GM18505 (cell line): ENCODE measurements around the gene STARD7.

Experiments
- ATAC-seq: cut with Tn5 transposase; IDR thresholded peaks from one replicate; pipeline ENCODE4 v1.9.1; 2021; ENCODE audit not compliant: unreplicated experiment
- POLR2A ChIP-seq: IDR thresholded peaks from 4 replicates; pipeline ENCODE4 v1.6.1; 2011; ENCODE audit warnings: borderline replicate concordance; ENCODE audit not compliant: insufficient read depth, insufficient read length; ENCODE audit errors: extremely low read depth

Gene STARD7

GRCh38 chr2:96156926-96157648, 51.5 kb downstream of the STARD7 start:
- ATAC-seq, result no peak
- TF ChIP-seq POLR2A, result no peak

DNA sequence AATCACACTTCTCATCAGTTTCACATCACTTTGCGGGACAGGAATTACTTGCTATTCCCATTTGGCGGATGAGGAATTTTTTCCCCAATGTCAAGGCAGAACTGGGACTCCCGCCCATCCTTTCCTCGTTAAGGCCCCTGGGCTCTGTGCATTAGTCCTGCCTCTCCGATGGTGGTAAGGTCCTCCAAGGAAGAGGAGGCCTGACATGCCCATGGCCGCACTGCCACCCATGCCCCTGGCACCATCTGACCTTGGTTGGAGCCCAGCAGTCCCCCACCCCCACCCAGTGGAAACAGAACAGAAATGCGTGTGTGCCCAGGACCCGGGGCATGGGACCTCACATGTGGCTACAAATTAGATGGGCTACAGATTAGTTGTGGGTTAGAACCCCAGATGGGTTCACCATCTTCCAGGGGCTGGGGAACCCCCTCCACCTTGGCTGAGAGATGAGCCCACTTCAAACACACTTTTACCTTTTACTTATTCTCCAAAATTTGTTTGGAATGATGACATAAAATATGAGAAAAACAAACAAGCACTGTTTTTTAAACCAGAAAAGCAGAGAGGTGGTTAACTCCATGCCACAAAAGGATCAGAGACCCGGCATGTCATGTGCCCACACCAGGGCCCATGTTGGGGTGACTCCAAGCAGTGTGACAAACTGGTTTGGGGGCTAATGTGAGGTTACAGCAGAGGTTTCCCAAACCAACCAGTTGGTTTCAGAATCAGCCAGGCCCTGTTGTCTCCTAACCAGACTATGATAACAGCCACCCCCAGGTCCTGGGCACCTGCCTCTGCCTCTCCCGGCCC, 52.4 kb downstream of the STARD7 start:
- ATAC-seq, result no peak
- no peak for TF ChIP-seq POLR2A

DNA sequence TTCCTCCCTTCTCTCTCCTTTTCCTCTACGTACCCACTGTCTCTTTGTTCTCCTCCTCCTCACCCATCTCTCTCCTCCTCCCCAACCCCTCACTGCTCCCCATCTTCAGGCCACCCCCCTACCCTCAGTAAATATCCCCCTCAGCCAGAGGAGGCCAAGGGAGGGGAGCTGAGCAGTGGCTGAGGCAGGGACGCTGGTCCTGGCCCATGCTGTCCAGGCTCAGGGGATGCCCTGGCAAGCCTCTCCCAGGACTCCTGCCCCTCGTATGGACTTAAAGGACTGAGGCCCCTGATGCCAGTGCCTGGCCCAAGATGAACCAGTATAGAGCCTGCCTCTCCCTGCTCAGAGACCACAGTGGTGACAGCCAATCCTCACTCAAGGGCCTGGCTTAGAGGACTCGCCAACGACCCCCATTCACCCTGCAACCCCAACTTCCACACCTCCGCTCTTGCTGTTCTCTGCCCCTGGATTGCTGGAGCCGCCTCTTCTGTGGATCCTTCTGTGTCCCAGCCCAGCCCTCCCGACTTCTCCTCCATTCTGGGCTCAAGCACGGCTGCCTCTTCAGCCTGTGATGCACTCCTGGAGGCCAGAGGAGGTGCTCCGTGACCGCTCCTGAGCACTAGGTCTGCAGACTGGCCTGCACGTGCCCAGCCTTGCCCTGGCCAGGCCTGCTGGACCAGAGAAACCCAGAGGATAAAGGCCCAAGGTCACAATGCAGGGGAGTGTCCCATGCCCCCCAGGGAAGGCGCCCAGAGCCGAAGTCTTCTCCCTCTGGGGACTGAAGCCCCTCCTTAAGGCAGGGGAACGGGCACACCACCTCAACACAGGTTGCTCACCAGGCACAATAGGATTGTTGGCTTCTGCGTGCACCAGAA, 53.9 kb downstream of the STARD7 start:
- no peak for TF ChIP-seq POLR2A
- no peak for ATAC-seq

DNA sequence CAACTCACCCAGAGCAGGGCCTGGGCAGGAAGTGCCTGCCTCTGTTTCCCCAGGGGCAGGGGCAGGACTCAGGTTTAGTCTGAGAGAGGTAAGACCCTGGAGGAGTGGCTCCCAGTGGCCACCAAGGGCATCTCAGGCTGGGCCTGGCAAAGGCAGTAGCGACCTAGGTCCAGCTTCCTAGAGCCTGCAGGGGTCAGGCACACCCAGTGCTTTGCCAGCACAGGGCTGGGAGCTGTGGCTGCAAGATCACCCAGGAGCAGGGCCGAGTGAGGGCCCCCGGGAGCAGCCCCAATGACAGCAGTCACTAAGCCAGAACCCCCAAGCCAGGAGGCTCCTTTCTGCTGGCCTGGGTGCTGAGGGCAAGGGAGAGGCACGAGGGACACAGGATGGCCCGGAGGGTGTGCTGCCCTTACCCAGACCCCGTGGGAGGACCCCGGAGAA, 54.6 kb downstream of the STARD7 start:
- no peak for TF ChIP-seq POLR2A

GRCh38 chr2:96153291-96153713, 55.3 kb downstream of the STARD7 start:
- no peak for TF ChIP-seq POLR2A
- no peak for ATAC-seq

More for the DNA sequence above, 54.6 kb downstream of the STARD7 start:
- no peak for ATAC-seq

GRCh38 chr2:96152304-96153161, 56.1 kb downstream of the STARD7 start:
- TF ChIP-seq POLR2A, result no peak
- ATAC-seq, result no peak

GRCh38 chr2:96151595-96152303, 56.9 kb downstream of the STARD7 start:
- no peak for TF ChIP-seq POLR2A
- ATAC-seq, result no peak

DNA sequence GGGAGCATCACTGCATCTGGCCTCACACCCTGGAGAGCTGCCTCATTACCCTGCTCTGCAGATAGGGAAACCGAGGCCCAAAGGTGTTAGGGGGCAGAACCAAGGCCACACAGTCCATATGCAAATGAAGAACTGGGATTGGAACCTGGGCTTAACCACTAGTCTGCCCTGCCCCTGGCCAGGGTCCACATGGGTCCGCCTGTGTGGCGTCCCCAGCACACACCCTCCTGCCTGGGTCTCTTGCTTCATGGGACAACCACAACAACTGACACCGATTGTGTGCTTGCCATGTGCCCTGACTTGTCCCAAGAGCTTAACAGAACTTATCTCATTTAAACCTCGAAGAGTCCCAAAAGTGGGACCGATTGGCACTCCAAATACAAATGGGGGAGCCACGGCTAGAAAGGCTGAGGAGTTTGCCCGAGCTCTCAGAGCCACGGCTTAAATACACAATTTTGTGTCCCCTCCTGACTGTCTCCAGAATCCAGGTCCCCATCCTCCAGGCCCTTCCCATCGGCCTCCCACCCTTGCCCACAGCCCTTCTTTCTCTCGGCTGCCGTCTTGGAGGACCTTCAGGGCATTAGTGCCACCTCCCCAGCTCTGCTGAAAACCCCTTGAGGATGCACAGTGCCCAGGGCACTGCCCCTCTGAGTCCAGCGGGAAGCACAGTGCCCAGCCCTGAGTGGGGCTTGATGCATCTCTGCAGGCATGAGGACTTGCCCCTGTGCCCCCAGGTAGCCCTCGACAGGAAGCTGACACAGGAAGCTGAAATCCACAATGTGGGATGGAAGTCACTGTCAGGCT, 57.6 kb downstream of the STARD7 start:
- no peak for TF ChIP-seq POLR2A
- ATAC-seq, result no peak

DNA sequence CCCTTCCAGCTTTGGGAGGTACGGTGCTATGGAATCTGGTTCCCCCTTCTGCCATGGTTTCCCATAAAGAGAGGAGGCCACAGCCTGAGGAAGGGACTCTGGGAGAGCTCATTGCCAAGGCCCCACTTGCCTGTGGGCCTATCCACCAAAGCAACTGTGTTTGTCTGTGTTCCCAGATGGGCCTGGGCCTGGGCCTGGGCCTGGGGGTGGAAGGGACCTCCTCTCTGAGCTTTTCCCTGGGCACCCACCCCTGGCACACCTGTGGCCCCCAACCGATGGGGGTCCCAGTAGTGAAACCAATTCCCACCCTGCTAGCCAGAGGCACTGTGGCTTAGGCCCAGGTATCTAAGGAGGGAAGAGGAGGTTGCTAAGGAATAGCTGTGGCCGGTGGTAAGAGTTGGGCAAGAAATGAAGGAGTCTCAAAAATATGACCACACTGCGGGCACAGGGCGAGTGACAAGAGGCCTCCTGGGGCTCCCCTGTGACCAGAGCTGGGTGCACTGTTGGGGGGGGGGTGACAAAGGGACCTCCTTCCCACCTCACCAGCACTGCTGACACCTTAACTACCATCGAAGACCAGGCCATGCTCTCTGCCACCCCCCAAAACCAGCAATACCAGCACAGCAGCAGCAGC, 58.5 kb downstream of the STARD7 start:
- ATAC-seq, result no peak
- no peak for TF ChIP-seq POLR2A

DNA sequence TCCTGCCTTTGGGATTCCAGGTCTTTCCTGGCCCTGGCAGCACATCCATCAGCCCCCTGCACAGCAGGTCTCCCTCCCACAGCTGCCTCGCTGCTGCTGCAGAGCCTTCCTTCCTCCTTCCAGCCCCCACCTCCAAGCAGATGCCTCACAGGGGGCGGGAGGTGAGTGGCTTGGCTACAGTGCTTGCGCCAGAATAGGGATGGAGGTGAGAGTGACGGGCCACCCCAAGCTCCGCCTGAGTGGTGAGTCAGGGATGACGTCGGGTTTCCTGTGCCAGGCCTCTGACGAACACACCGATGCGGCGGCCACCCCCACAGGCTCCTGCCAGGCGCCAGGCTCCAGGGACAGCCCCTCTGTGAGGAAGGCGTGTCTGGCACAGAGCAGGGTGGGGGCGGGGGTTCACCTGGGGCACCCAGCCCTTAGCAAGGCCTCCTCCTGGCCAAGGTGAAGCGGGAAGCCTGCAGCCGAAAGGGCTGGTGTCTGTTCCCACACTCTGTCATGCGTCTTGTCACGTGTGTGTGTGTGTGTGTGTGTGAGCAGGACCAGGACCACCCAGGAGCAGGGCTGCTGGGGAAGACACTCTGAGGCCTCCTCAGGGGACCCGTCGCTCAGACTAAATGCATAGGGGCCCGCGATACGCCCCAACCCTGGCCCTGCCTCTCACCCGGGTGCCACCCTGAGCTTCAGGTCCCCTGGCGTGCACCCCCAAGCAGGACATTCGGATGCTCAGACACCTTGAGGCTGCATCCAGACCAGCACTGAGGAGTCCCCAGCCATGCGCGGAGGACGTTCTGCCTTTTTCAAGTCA, 60.0 kb downstream of the STARD7 start:
- no peak for TF ChIP-seq POLR2A
- peak; percentile 33 for ATAC-seq
